GM12878 (cell line): ENCODE results near the gene RABL2B. TPM values are rescaled to one million over a fixed set of nuclear protein-coding genes. Genes with fewer than 3 reads are reported as not detected.

Experiments
- ATAC-seq: fragments of 200-7000 bp; cut with Tn5 transposase; 3 replicates; pipeline ENCODE4 v1.9.1; 2020; ENCODE audit warnings: mild to moderate bottlenecking, moderate library complexity
- BruUV-seq: library from RNA; stranded (reverse); fragments of 400-500 nt; replicated peaks from 2 replicates; lab custom pipeline; 2021; lab: Mats Ljungman, UMichigan
- CTCF ChIA-PET: fragments of 300-600 bp; sonication (Branson Sonifier 250); formaldehyde crosslinking; extraction: SDS; loops from one replicate; lab custom pipeline; 2021; ENCODE audit warnings: inconsistent platforms; lab: Yijun Ruan, JAX
- POLR2A ChIA-PET: fragments of 350-600 bp; formaldehyde crosslinking; extraction: SDS; loops from one replicate; lab custom pipeline; 2021; ENCODE audit warnings: inconsistent platforms; lab: Charles Lee
- RAD21 ChIA-PET: fragments of 300-600 bp; sonication (Branson Sonifier 250); formaldehyde crosslinking; loops from one replicate; lab custom pipeline; 2023; ENCODE audit warnings: antibody characterized with exemption; ENCODE audit not compliant: unreplicated experiment; lab: Charles Lee
- SMC1A ChIA-PET: fragments of 300-600 bp; sonication (Branson Sonifier 250); formaldehyde crosslinking; loops from one replicate; lab custom pipeline; 2023; ENCODE audit not compliant: unreplicated experiment, uncharacterized antibody; lab: Charles Lee
- DNase-seq: peaks from one replicate; pipeline ENCODE4 v3.0.0-alpha.2; 2011; ENCODE audit warnings: low read depth, low spot score
- FAIRE-seq: peaks from 3 replicates; lab custom pipeline; 2011; peaks lifted over from hg19 to GRCh38; lab: Jason Lieb, UNC
- H2AFZ ChIP-seq: 2 replicates; pipeline ENCODE4 v1.6.0; 2011; ENCODE audit warnings: low read depth, low read length, control low read depth; ENCODE audit not compliant: control insufficient read depth
- H3K27ac ChIP-seq: 2 replicates; pipeline ENCODE4 v1.5.1; 2011; ENCODE audit warnings: control low read depth; ENCODE audit not compliant: control insufficient read depth, insufficient read depth
- H3K27me3 ChIP-seq, 2 experiments: replicated peaks in 1 of 2; 2 replicates each; pipeline versions ENCODE4 v1.6.0 to v1.6.1; 2011; ENCODE audit warnings: low read length in 1 of 2; ENCODE audit not compliant: control insufficient read depth in 2 of 2, insufficient read depth in 2 of 2
- H3K36me3 ChIP-seq, 2 experiments: 2 replicates each; pipeline ENCODE4 v1.5.1; 2011; ENCODE audit warnings: low read length in 1 of 2; ENCODE audit not compliant: control insufficient read depth in 2 of 2, insufficient read depth in 2 of 2
- H3K4me1 ChIP-seq: 2 replicates; pipeline ENCODE4 v1.6.1; 2011; ENCODE audit warnings: mild to moderate bottlenecking, low read length, moderate library complexity, mixed read lengths; ENCODE audit not compliant: control insufficient read depth, insufficient read depth
- H3K4me2 ChIP-seq: 2 replicates; pipeline ENCODE4 v1.6.0; 2011; ENCODE audit warnings: control low read depth; ENCODE audit not compliant: control insufficient read depth, insufficient read depth
- H3K4me3 ChIP-seq: fragments of 200-600 bp; sonication (generic); 2 replicates; pipeline ENCODE4 v1.5.1; 2016
- H3K79me2 ChIP-seq: 2 replicates; pipeline ENCODE4 v1.6.0; 2011; ENCODE audit warnings: low read length; ENCODE audit not compliant: control insufficient read depth, insufficient read depth
- H3K9ac ChIP-seq: 2 replicates; pipeline ENCODE4 v1.8.0; 2011; ENCODE audit warnings: low read length, control low read depth, mixed read lengths; ENCODE audit not compliant: control insufficient read depth, insufficient read depth
- H3K9me3 ChIP-seq: replicated peaks from 3 replicates; pipeline ENCODE4 v1.5.1; 2011; ENCODE audit warnings: mild to moderate bottlenecking, low read length; ENCODE audit not compliant: control insufficient read depth, insufficient read depth
- H4K20me1 ChIP-seq: 2 replicates; pipeline ENCODE4 v1.6.0; 2011; ENCODE audit not compliant: control insufficient read depth, insufficient read depth
- ETV6 ChIP-seq, 2 experiments: fragments of 450-650 bp in 1 of 2; IDR thresholded peaks in 1 of 2; conservative IDR thresholded peaks in 1 of 2; 2 replicates each; pipeline ENCODE4 v1.6.1; 2014; ENCODE audit warnings: antibody characterized with exemption in 1 of 2, borderline replicate concordance in 1 of 2, low read depth in 1 of 2, mild to moderate bottlenecking in 1 of 2, moderate library complexity in 1 of 2
- NR2F1 ChIP-seq: fragments of 450-650 bp; conservative IDR thresholded peaks from 2 replicates; pipeline ENCODE4 v1.6.1; 2017; ENCODE audit warnings: mild to moderate bottlenecking
- SRF ChIP-seq, 2 experiments: IDR thresholded peaks; 2 replicates each; pipeline ENCODE4 v1.6.1; 2011; ENCODE audit warnings: low read depth in 2 of 2, low read length in 2 of 2, mild to moderate bottlenecking in 1 of 2, moderate library complexity in 1 of 2
- YBX1 ChIP-seq: fragments of 450-650 bp; IDR thresholded peaks from 2 replicates; pipeline ENCODE4 v1.6.1; 2016; ENCODE audit warnings: antibody characterized with exemption
- YY1 ChIP-seq: IDR thresholded peaks from 2 replicates; pipeline ENCODE4 v1.6.1; 2011; ENCODE audit warnings: low read depth, mild to moderate bottlenecking, low read length
- WGBS: methylation state at CpG from one replicate; pipeline ENCODE4 v1.1.6; 2016; ENCODE audit warnings: low lambda C conversion rate; ENCODE audit not compliant: insufficient replicate concordance, insufficient coverage; ENCODE audit errors: missing lambda C conversion rate; 5-methylcytosine and 5-hydroxymethylcytosine counted together
- in situ Hi-C: fragments of 300-500 bp; cut with MboI; formaldehyde crosslinking; loops from 9 replicates; pipeline ENCODE4 v1.14.3; 2018; ENCODE audit warnings: mixed read lengths
- intact Hi-C: fragments of 100-400 bp; cut with micrococcal nuclease; formaldehyde crosslinking; loops from one replicate; pipeline ENCODE4 v1.14.2; 2022; ENCODE audit not compliant: unreplicated experiment
- polyA plus RNA-seq, 11 experiments: library from polyadenylated mRNA; depleted of rRNA in 4 of 11; unstranded in 6 of 11; stranded (reverse) in 5 of 11; fragments of >200 nt; fragmentation: Nextera tagmentation in 4 of 11; fragmentation: Illumina TruSeq in 1 of 11; extraction: Ambion mirVana in 4 of 11; extraction: Trizol in 1 of 11; gene quantifications; 1 replicate in 1 of 11; 2 replicates in 10 of 11; pipeline versions ENCODE4 v1.2.1 to v1.2.3, GENCODE V29; 2011 to 2016; ENCODE audit warnings: inconsistent platforms in 2 of 11, missing spikeins in 2 of 11, low read depth in 1 of 11
- total RNA-seq, 4 experiments: library from RNA; depleted of rRNA in 3 of 4; stranded (reverse); fragments of >200 nt in 3 of 4; fragmentation: Illumina TruSeq in 1 of 4; extraction: Trizol in 1 of 4; gene quantifications; 2 replicates each; pipeline versions ENCODE4 v1.2.1 to v1.2.3, GENCODE V29; 2013 to 2021
- TF ChIP-seq, protein P1 (sequence below): fragments of 450-650 bp; IDR thresholded peaks from 2 replicates; pipeline ENCODE4 v1.6.1; 2018; ENCODE audit warnings: mild to moderate bottlenecking, low read depth, moderate library complexity; ENCODE audit not compliant: partially characterized antibody
- TF ChIP-seq, protein P2 (sequence below): IDR thresholded peaks from 2 replicates; pipeline ENCODE4 v1.6.1; 2012; ENCODE audit warnings: low read depth, low read length, improper control_type of control experiment
- TF ChIP-seq, protein P3 (sequence below): fragments of 450-650 bp; formaldehyde crosslinking; IDR thresholded peaks from 2 replicates; pipeline ENCODE4 v1.5.0; 2022; ENCODE audit warnings: mild to moderate bottlenecking, missing genetic modification characterization
- TF ChIP-seq, protein P4 (sequence below): IDR thresholded peaks from 2 replicates; pipeline ENCODE4 v1.6.1; 2011; ENCODE audit warnings: borderline replicate concordance, low read depth, mild to moderate bottlenecking, moderate library complexity, low read length; ENCODE audit not compliant: insufficient read depth, poor library complexity, severe bottlenecking
- TF ChIP-seq, protein P5 (sequence below): fragments of 450-650 bp; IDR thresholded peaks from 2 replicates; pipeline ENCODE4 v1.6.1; 2014; ENCODE audit warnings: mild to moderate bottlenecking

Gene RABL2B
- total and polyA plus RNA-seq, 10 of the 15 experiments (the other 5 are each of a cell fraction or from before 2014, with no cell fraction given), result 3.1 to 27.4 (median 14.4) TPM

- Histone ChIP-seq H3K27me3 (no peaks in the 10 kb centered on the region; a peak in 1 of 4 replicates), H3K79me2 (no peaks in the 10 kb centered on the region), H4K20me1 (no peaks in the 10 kb centered on the region; the same call in 1 of the 2 replicates), H3K4me2 (no peak overlapping the region), H3K9ac (no peak overlapping the region), H3K4me1 (no peaks in the 10 kb centered on the region), H3K4me3 (no peak overlapping the region), H2AFZ (no peak overlapping the region), H3K27ac (no peak overlapping the region), H3K9me3 (no peaks in the 10 kb centered on the region; the same call in 2 of the 3 replicates), H3K36me3 (no peaks in the 10 kb centered on the region)
- ChIA-PET POLR2A (no interaction called here), RAD21 (interaction anchor here (1.3 kb wide), 1 partner anchor 12 kb away, joined by 3 read pairs; no protein-coding TSS in a partner anchor), CTCF (no interaction called here), SMC1A (no interaction called here)
- 52% methylated on average over 14 of the region's 14 CpGs for WGBS
- FAIRE-seq (no peak), ATAC-seq (no peak), DNase-seq (no peak)
- in situ Hi-C loops (no loop called here), intact Hi-C loops (no loop called here)
- BruUV-seq, result no TSS peak
- TF ChIP-seq YY1 (no peak), YBX1 (no peak), NR2F1 (no peak), SRF (IDR thresholded peaks at IDR 0.05; ENCODE audit: low read depth in 2 of 2, low read length in 2 of 2) (no peak), ETV6 (conservative IDR thresholded peaks at IDR 0.05 in 1 of 2, IDR thresholded peaks at IDR 0.05 in 1 of 2; ENCODE audit: borderline replicate concordance in 1 of 2, low read depth in 1 of 2) (no peak)
- TF ChIP-seq, protein P1, sequence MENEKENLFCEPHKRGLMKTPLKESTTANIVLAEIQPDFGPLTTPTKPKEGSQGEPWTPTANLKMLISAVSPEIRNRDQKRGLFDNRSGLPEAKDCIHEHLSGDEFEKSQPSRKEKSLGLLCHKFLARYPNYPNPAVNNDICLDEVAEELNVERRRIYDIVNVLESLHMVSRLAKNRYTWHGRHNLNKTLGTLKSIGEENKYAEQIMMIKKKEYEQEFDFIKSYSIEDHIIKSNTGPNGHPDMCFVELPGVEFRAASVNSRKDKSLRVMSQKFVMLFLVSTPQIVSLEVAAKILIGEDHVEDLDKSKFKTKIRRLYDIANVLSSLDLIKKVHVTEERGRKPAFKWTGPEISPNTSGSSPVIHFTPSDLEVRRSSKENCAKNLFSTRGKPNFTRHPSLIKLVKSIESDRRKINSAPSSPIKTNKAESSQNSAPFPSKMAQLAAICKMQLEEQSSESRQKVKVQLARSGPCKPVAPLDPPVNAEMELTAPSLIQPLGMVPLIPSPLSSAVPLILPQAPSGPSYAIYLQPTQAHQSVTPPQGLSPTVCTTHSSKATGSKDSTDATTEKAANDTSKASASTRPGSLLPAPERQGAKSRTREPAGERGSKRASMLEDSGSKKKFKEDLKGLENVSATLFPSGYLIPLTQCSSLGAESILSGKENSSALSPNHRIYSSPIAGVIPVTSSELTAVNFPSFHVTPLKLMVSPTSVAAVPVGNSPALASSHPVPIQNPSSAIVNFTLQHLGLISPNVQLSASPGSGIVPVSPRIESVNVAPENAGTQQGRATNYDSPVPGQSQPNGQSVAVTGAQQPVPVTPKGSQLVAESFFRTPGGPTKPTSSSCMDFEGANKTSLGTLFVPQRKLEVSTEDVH, result no peak
- TF ChIP-seq, protein P2, sequence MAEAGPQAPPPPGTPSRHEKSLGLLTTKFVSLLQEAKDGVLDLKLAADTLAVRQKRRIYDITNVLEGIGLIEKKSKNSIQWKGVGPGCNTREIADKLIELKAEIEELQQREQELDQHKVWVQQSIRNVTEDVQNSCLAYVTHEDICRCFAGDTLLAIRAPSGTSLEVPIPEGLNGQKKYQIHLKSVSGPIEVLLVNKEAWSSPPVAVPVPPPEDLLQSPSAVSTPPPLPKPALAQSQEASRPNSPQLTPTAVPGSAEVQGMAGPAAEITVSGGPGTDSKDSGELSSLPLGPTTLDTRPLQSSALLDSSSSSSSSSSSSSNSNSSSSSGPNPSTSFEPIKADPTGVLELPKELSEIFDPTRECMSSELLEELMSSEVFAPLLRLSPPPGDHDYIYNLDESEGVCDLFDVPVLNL, result no peak
- TF ChIP-seq, protein P3, sequence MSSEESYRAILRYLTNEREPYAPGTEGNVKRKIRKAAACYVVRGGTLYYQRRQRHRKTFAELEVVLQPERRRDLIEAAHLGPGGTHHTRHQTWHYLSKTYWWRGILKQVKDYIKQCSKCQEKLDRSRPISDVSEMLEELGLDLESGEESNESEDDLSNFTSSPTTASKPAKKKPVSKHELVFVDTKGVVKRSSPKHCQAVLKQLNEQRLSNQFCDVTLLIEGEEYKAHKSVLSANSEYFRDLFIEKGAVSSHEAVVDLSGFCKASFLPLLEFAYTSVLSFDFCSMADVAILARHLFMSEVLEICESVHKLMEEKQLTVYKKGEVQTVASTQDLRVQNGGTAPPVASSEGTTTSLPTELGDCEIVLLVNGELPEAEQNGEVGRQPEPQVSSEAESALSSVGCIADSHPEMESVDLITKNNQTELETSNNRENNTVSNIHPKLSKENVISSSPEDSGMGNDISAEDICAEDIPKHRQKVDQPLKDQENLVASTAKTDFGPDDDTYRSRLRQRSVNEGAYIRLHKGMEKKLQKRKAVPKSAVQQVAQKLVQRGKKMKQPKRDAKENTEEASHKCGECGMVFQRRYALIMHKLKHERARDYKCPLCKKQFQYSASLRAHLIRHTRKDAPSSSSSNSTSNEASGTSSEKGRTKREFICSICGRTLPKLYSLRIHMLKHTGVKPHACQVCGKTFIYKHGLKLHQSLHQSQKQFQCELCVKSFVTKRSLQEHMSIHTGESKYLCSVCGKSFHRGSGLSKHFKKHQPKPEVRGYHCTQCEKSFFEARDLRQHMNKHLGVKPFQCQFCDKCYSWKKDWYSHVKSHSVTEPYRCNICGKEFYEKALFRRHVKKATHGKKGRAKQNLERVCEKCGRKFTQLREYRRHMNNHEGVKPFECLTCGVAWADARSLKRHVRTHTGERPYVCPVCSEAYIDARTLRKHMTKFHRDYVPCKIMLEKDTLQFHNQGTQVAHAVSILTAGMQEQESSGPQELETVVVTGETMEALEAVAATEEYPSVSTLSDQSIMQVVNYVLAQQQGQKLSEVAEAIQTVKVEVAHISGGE (CRISPR knock-in tag), result no peak
- TF ChIP-seq, protein P4, sequence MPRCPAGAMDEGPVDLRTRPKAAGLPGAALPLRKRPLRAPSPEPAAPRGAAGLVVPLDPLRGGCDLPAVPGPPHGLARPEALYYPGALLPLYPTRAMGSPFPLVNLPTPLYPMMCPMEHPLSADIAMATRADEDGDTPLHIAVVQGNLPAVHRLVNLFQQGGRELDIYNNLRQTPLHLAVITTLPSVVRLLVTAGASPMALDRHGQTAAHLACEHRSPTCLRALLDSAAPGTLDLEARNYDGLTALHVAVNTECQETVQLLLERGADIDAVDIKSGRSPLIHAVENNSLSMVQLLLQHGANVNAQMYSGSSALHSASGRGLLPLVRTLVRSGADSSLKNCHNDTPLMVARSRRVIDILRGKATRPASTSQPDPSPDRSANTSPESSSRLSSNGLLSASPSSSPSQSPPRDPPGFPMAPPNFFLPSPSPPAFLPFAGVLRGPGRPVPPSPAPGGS, result no peak
- TF ChIP-seq, protein P5, sequence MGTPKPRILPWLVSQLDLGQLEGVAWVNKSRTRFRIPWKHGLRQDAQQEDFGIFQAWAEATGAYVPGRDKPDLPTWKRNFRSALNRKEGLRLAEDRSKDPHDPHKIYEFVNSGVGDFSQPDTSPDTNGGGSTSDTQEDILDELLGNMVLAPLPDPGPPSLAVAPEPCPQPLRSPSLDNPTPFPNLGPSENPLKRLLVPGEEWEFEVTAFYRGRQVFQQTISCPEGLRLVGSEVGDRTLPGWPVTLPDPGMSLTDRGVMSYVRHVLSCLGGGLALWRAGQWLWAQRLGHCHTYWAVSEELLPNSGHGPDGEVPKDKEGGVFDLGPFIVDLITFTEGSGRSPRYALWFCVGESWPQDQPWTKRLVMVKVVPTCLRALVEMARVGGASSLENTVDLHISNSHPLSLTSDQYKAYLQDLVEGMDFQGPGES, result no peak
Measured at GRCh38 chr22:50726643-50727340, 56.6 kb downstream of the RABL2B start.
